K562 (cell line): ENCODE results near the gene INO80E. TPM values are rescaled to one million over a fixed set of nuclear protein-coding genes. Genes with fewer than 3 reads are reported as not detected.

Source experiments
- MXI1 ChIP-seq: IDR thresholded peaks from 2 replicates; pipeline ENCODE4 v1.6.1; 2011; ENCODE audit warnings: low read depth, mild to moderate bottlenecking, improper control_type of control experiment, low read length
- NFIC ChIP-seq: fragments of 450-650 bp; IDR thresholded peaks from 2 replicates; pipeline ENCODE4 v1.6.1; 2017; ENCODE audit warnings: mild to moderate bottlenecking, inconsistent platforms
- polyA plus RNA-seq, 8 experiments: library from polyadenylated mRNA; depleted of rRNA in 4 of 8; stranded (reverse) in 5 of 8; unstranded in 3 of 8; fragments of >200 nt; fragmentation: Nextera tagmentation in 2 of 8; fragmentation: Illumina TruSeq in 1 of 8; extraction: Ambion mirVana in 2 of 8; extraction: Trizol in 1 of 8; gene quantifications; 2 replicates each; pipeline versions ENCODE4 v1.2.1 to v1.2.3, GENCODE V29; 2011 to 2014; ENCODE audit warnings: inconsistent platforms in 1 of 8, missing spikeins in 1 of 8
- total RNA-seq, 7 experiments: library from RNA; depleted of rRNA in 6 of 7; stranded (reverse); fragments of >200 nt in 6 of 7; fragmentation: Illumina TruSeq in 2 of 7; extraction: Trizol in 2 of 7; gene quantifications; 2 replicates each; pipeline versions ENCODE4 v1.2.1 to v1.2.3, GENCODE V29; 2011 to 2021; ENCODE audit warnings: low replicate concordance in 1 of 7
- TF ChIP-seq, protein P1 (sequence below): sonication (generic); formaldehyde crosslinking; IDR thresholded peaks from 2 replicates; pipeline ENCODE4 v1.8.1; 2023; ENCODE audit warnings: mild to moderate bottlenecking, missing genetic modification reagents
- TF ChIP-seq, protein P2 (sequence below): sonication (generic); formaldehyde crosslinking; IDR thresholded peaks from 2 replicates; pipeline ENCODE4 v1.8.1; 2023; ENCODE audit warnings: mild to moderate bottlenecking, missing genetic modification reagents
- TF ChIP-seq, protein P3 (sequence below): sonication (generic); formaldehyde crosslinking; IDR thresholded peaks from 2 replicates; pipeline ENCODE4 v1.8.1; 2022; ENCODE audit warnings: missing genetic modification reagents

Gene INO80E
- total and polyA plus RNA-seq, 9 of the 15 experiments (the other 6 are each of a cell fraction or from before 2014, with no cell fraction given), result 0.31 to 102 (median 49.3) TPM

DNA sequence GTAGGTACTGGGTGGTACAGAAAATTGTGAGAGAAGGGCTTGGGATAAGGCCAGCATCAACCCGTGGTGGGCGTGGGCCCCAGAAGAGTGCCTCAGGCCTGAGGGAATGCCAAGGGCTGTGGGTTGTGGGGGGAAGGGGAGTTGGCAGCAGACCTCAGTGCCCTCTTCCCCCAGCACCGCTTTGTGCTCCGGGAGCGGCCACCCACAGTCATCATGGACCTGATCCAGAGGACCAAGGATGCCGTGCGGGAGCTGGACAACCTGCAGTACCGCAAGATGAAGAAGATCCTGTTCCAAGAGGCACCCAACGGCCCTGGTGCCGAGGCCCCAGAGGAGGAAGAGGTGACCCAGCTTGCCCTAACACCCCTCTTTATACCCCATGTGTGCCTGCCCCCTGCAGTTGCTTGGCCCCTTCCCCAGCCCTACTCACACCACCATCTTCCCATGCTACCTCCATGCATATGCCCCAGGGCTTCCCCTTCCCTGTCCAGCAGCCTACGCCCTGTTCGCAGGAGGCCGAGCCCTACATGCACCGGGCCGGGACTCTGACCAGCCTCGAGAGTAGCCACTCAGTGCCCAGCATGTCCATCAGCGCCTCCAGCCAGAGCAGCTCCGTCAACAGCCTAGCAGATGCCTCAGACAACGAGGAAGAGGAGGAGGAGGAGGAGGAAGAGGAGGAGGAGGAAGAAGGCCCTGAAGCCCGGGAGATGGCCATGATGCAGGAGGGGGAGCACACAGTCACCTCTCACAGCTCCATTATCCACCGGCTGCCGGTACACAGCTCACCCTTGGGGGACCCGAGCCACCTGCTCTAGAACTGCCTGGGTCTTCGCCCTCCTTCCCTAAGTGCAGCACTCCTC lies 13.3 kb upstream of the INO80E start (continued):
- TF ChIP-seq, protein P1, sequence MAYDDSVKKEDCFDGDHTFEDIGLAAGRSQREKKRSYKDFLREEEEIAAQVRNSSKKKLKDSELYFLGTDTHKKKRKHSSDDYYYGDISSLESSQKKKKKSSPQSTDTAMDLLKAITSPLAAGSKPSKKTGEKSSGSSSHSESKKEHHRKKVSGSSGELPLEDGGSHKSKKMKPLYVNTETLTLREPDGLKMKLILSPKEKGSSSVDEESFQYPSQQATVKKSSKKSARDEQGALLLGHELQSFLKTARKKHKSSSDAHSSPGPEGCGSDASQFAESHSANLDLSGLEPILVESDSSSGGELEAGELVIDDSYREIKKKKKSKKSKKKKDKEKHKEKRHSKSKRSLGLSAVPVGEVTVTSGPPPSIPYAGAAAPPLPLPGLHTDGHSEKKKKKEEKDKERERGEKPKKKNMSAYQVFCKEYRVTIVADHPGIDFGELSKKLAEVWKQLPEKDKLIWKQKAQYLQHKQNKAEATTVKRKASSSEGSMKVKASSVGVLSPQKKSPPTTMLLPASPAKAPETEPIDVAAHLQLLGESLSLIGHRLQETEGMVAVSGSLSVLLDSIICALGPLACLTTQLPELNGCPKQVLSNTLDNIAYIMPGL (CRISPR knock-in tag), result no peak
- TF ChIP-seq, protein P2, sequence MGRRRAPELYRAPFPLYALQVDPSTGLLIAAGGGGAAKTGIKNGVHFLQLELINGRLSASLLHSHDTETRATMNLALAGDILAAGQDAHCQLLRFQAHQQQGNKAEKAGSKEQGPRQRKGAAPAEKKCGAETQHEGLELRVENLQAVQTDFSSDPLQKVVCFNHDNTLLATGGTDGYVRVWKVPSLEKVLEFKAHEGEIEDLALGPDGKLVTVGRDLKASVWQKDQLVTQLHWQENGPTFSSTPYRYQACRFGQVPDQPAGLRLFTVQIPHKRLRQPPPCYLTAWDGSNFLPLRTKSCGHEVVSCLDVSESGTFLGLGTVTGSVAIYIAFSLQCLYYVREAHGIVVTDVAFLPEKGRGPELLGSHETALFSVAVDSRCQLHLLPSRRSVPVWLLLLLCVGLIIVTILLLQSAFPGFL, result no peak
- TF ChIP-seq, protein P3, sequence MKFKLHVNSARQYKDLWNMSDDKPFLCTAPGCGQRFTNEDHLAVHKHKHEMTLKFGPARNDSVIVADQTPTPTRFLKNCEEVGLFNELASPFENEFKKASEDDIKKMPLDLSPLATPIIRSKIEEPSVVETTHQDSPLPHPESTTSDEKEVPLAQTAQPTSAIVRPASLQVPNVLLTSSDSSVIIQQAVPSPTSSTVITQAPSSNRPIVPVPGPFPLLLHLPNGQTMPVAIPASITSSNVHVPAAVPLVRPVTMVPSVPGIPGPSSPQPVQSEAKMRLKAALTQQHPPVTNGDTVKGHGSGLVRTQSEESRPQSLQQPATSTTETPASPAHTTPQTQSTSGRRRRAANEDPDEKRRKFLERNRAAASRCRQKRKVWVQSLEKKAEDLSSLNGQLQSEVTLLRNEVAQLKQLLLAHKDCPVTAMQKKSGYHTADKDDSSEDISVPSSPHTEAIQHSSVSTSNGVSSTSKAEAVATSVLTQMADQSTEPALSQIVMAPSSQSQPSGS (CRISPR knock-in tag), result no peak
- TF ChIP-seq NFIC, result no peak
- no peak for TF ChIP-seq MXI1
